ENCODE measurements around the gene DCK. TPM values are rescaled to one million over a fixed set of nuclear protein-coding genes. Genes with fewer than 3 reads are reported as not detected.
"Not testable (repeated sequence)": the region's sequence is repeated elsewhere in the genome, so short reads cannot be mapped to it uniquely, and the experiment has no call there.

DCK gene
- total RNA-seq, 1 donor from 2014 or later: 32.6 TPM

DNA sequence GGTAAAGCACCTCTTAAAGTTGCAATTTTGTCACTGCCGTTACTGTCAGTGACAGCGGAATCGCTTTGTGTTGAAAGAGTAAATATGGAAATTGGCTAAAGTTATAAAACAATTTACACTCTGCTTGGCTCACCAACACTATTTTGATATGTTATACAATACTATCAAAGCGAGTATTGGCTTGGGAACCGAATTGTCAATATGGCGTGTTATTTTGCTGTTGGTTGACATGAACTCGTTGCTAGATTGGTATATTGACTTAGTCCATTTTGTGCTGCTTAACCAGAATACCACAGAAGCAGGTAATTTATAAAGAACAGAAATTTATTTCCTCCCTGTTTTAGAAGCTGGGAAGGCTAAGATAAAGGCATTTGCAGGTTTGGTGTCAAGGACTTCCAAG lies 58.6 kb downstream of the DCK start:
- DNase-seq (no peak), ATAC-seq (ENCODE audit: low read depth) (no peak)
- intact Hi-C loops (cut with micrococcal nuclease): no loop called here
- Mint-ChIP-seq H3K4me3 (no peak overlapping the region), H3K9me3 (peaks cover 3% of the 10 kb centered on the region), H3K4me1 (no peaks in the 10 kb centered on the region), H3K27me3 (no peaks in the 10 kb centered on the region), H3K36me3 (ENCODE audit: low read depth) (no peaks in the 10 kb centered on the region), H3K27ac (no peak overlapping the region)
- TF ChIP-seq, protein P1, sequence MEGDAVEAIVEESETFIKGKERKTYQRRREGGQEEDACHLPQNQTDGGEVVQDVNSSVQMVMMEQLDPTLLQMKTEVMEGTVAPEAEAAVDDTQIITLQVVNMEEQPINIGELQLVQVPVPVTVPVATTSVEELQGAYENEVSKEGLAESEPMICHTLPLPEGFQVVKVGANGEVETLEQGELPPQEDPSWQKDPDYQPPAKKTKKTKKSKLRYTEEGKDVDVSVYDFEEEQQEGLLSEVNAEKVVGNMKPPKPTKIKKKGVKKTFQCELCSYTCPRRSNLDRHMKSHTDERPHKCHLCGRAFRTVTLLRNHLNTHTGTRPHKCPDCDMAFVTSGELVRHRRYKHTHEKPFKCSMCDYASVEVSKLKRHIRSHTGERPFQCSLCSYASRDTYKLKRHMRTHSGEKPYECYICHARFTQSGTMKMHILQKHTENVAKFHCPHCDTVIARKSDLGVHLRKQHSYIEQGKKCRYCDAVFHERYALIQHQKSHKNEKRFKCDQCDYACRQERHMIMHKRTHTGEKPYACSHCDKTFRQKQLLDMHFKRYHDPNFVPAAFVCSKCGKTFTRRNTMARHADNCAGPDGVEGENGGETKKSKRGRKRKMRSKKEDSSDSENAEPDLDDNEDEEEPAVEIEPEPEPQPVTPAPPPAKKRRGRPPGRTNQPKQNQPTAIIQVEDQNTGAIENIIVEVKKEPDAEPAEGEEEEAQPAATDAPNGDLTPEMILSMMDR (IDR thresholded peaks at IDR 0.05): no peak
- ChIA-PET CTCF (no interaction called here), POLR2A (no interaction called here)

GRCh38 chr4:71052716-71053115 lies 59.3 kb downstream of the DCK start:
- POLR2A ChIA-PET: no interaction called here
- Mint-ChIP-seq H3K27me3 (no peaks in the 10 kb centered on the region), H3K36me3 (ENCODE audit: low read depth) (no peaks in the 10 kb centered on the region), H3K27ac (no peak overlapping the region), H3K9me3 (peaks cover 3% of the 10 kb centered on the region), H3K4me1 (no peaks in the 10 kb centered on the region), H3K4me3 (no peak overlapping the region)
- ATAC-seq (ENCODE audit: low read depth) (no peak), DNase-seq (no peak)
- intact Hi-C loops (cut with micrococcal nuclease): no loop called here
- CTCF ChIA-PET: no interaction called here
- TF ChIP-seq, protein P1 (IDR thresholded peaks at IDR 0.05): no peak

DNA sequence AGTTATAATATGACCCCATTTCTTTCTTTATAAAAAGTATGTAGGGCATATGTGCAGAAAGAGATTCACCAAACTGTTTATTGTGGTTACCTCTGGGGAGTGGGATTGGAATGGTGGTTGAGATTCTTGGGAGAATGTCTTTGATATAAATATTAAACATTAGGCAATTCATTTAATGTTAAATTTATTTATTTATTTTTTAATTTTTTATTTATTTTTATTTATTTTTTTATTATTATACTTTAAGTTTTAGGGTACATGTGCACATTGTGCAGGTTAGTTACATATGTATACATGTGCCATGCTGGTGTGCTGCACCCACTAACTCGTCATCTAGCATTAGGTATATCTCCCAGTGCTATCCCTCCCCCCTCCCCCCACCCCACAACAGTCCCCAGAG lies 60.2 kb downstream of the DCK start:
- H3K4me1 Mint-ChIP-seq; H3K27ac Mint-ChIP-seq; POLR2A ChIA-PET; CTCF ChIA-PET; H3K36me3 Mint-ChIP-seq (ENCODE audit: low read depth); H3K4me3 Mint-ChIP-seq; H3K9me3 Mint-ChIP-seq; intact Hi-C loops (cut with micrococcal nuclease); H3K27me3 Mint-ChIP-seq; DNase-seq; ATAC-seq (ENCODE audit: low read depth): not testable (repeated sequence)

DNA sequence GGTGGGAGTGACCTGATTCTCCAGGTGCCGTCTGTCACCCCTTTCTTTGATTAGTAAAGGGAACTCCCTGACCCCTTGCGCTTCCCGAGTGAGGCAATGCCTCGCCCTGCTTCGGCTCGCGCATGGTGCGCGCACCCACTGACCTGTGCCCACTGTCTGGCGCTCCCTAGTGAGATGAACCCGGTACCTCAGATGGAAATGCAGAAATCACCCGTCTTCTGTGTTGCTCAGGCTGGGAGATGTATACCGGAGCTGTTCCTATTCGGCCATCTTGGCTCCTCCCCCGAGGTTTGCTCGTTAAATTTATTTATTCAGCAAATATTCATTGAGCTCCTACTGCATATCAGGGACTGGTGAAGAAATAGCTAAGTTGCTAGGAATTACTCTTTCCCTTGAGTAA lies 66.1 kb downstream of the DCK start:
- CTCF ChIA-PET; H3K4me1 Mint-ChIP-seq; ATAC-seq (ENCODE audit: low read depth); H3K4me3 Mint-ChIP-seq; POLR2A ChIA-PET; DNase-seq; H3K9me3 Mint-ChIP-seq; H3K27me3 Mint-ChIP-seq; H3K27ac Mint-ChIP-seq; intact Hi-C loops (cut with micrococcal nuclease); H3K36me3 Mint-ChIP-seq (ENCODE audit: low read depth): not testable (repeated sequence)

GRCh38 chr4:71062436-71062835 lies 69.0 kb downstream of the DCK start:
- Mint-ChIP-seq H3K27me3 (no peaks in the 10 kb centered on the region), H3K27ac (no peak overlapping the region), H3K4me3 (no peak overlapping the region), H3K9me3 (no peaks in the 10 kb centered on the region), H3K36me3 (ENCODE audit: low read depth) (no peaks in the 10 kb centered on the region), H3K4me1 (peaks cover 3% of the 10 kb centered on the region)
- ChIA-PET POLR2A (no interaction called here), CTCF (no interaction called here)
- ATAC-seq (ENCODE audit: low read depth): no peak
- intact Hi-C loops (cut with micrococcal nuclease): no loop called here
- TF ChIP-seq, protein P1 (IDR thresholded peaks at IDR 0.05): no peak
- no peak for DNase-seq

- Mint-ChIP-seq H3K9me3 (no peaks in the 10 kb centered on the region), H3K27ac (no peak overlapping the region), H3K36me3 (ENCODE audit: low read depth) (no peaks in the 10 kb centered on the region), H3K4me3 (no peak overlapping the region), H3K27me3 (no peaks in the 10 kb centered on the region), H3K4me1 (peaks cover 3% of the 10 kb centered on the region)
- ChIA-PET CTCF (no interaction called here), POLR2A (no interaction called here)
- ATAC-seq (ENCODE audit: low read depth) (no peak), DNase-seq (no peak)
- intact Hi-C loops (cut with micrococcal nuclease): no loop called here
- TF ChIP-seq, protein P1 (IDR thresholded peaks at IDR 0.05): no peak
Observed at GRCh38 chr4:71063711-71064110, 70.3 kb downstream of the DCK start.

Data from activated B cell treated with CpG ODN at 0.5 μM for 24 hours (primary cell).